Mesodermal cell (in vitro differentiated cells): ENCODE data around the gene CRISP3.
"Not testable (repeated sequence)": the region's sequence is repeated elsewhere in the genome, so short reads cannot be mapped to it uniquely, and the experiment has no call there.

Experiments
- H3K27ac ChIP-seq: 2 replicates; pipeline ENCODE4 v1.7.0; 2013; ENCODE audit warnings: mild to moderate bottlenecking, low read depth, low read length, moderate library complexity; ENCODE audit not compliant: severe bottlenecking
- H3K36me3 ChIP-seq: 2 replicates; pipeline ENCODE4 v1.7.1; 2013; ENCODE audit warnings: mild to moderate bottlenecking, low read length, moderate library complexity; ENCODE audit not compliant: control insufficient read depth, insufficient read depth
- H3K4me1 ChIP-seq: one replicate; pipeline ENCODE4 v1.7.1; 2013; ENCODE audit warnings: mild to moderate bottlenecking, low read length; ENCODE audit not compliant: insufficient read depth, control insufficient read depth, poor library complexity, severe bottlenecking
- H3K4me3 ChIP-seq: 2 replicates; pipeline ENCODE4 v1.7.0; 2013; ENCODE audit warnings: low read length, control low read depth, mild to moderate bottlenecking; ENCODE audit not compliant: insufficient read depth, poor library complexity, severe bottlenecking; ENCODE audit errors: extremely low read depth
- H3K9me3 ChIP-seq: 2 replicates; pipeline ENCODE4 v1.7.1; 2013; ENCODE audit warnings: mild to moderate bottlenecking, low read length, moderate library complexity; ENCODE audit not compliant: control insufficient read depth
- WGBS, 2 experiments: methylation state at CpG; one replicate each; pipeline ENCODE4 v1.1.5; 2013; ENCODE audit warnings: missing lambda C conversion rate in 2 of 2; ENCODE audit not compliant: insufficient coverage in 2 of 2; 5-methylcytosine and 5-hydroxymethylcytosine counted together

CRISP3 gene

GRCh38 chr6:49743429-49743828 is 759 bp downstream of the CRISP3 start:
- H3K4me3 ChIP-seq, result no peak overlapping the region

DNA sequence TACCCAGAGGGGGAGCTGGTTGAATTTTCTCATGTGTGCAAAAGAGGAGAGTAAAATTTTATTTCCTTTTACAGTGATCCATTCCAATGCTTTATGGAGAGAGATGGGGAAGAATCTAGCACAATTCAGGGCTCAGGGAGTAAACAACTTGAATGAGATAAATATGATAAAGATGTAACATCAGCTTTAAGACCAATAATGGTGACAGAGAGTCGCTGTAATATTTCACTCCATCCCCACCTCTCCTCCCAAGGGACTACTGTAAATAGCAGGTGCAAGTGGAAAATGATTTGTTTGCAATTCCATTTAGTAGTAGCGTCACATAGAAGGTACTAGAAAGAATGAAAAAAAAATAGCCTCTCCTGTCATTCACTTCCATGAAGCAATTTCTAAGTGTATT is 4.8 kb downstream of the CRISP3 start:
- H3K36me3 ChIP-seq, result no peaks in the 10 kb centered on the region
- H3K4me1 ChIP-seq, result no peaks in the 10 kb centered on the region
- H3K4me3 ChIP-seq, result no peak overlapping the region
- no peaks in the 10 kb centered on the region for H3K9me3 ChIP-seq
- H3K27ac ChIP-seq, result no peak overlapping the region
- WGBS, 2 experiments, result no CpG with 5 or more reads among the region's 2 CpGs

More at GRCh38 chr6:49743429-49743828, 759 bp downstream of the CRISP3 start:
- no peak overlapping the region for H3K27ac ChIP-seq
- H3K9me3 ChIP-seq, result no peaks in the 10 kb centered on the region
- H3K4me1 ChIP-seq, result no peaks in the 10 kb centered on the region
- no CpG with 5 or more reads among the region's 4 CpGs for whole genome bisulfite sequencing, 2 experiments
- no peaks in the 10 kb centered on the region for H3K36me3 ChIP-seq

- Histone ChIP-seq H3K27ac (no peak overlapping the region), H3K4me1 (no peaks in the 10 kb centered on the region), H3K36me3 (no peaks in the 10 kb centered on the region), H3K9me3 (no peaks in the 10 kb centered on the region), H3K4me3 (no peak overlapping the region)
- WGBS, 2 experiments, result no CpG with 5 or more reads among the region's 4 CpGs
These were observed 8.1 kb downstream of the CRISP3 start for GRCh38 chr6:49736017-49736508.

GRCh38 chr6:49733680-49734079 is 10.5 kb downstream of the CRISP3 start:
- Histone ChIP-seq H3K9me3 (no peaks in the 10 kb centered on the region), H3K4me1 (no peaks in the 10 kb centered on the region), H3K27ac (no peak overlapping the region), H3K36me3 (no peaks in the 10 kb centered on the region), H3K4me3 (no peak overlapping the region)
- WGBS, 2 experiments, result 80% methylated on average over 1 to 2 of the region's 2 CpGs

DNA sequence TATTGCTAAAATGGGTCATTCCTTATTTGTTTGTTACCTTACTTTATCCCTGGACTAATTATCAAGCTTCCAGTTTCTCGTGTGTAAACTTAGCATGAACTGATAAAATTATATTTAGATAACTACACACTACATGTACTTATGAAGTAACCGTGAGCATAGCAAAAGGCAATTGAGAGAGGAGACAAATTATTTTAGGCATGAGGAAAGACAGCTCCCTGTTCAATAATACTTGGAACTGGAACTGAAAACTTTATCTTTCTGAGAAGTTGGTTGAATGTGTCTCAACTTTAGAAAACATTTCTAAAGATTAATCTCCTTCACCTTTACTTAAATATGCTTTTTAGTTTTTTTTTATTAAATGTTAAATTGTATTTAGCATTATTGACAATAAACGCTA is 11.4 kb downstream of the CRISP3 start:
- WGBS, 2 experiments, result no CpG with 5 or more reads among the region's 3 CpGs
- H3K9me3 ChIP-seq, result no peaks in the 10 kb centered on the region
- no peak overlapping the region for H3K4me3 ChIP-seq
- no peaks in the 10 kb centered on the region for H3K4me1 ChIP-seq
- H3K36me3 ChIP-seq, result no peaks in the 10 kb centered on the region
- no peak overlapping the region for H3K27ac ChIP-seq

DNA sequence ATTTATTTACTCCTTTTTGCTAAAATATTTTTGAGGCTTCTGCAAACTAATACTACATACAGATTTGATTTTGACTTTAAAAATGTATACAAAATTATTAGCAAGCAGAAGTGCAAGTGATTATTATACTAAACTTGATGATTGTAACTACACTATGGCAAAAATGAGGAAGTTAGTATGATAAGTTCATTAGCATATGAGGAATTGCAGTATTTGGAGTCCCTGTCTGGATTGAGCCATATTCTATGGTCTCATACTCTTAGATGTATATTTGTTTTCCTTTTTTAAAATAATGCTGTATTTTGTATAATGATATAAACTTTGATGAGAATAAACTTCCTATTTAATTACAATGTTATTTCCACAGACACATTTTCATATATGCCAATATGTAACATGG is 13.9 kb downstream of the CRISP3 start:
- H3K4me1 ChIP-seq, result no peaks in the 10 kb centered on the region
- H3K4me3 ChIP-seq, result no peak overlapping the region
- no peaks in the 10 kb centered on the region for H3K9me3 ChIP-seq
- no peaks in the 10 kb centered on the region for H3K36me3 ChIP-seq
- no peak overlapping the region for H3K27ac ChIP-seq

DNA sequence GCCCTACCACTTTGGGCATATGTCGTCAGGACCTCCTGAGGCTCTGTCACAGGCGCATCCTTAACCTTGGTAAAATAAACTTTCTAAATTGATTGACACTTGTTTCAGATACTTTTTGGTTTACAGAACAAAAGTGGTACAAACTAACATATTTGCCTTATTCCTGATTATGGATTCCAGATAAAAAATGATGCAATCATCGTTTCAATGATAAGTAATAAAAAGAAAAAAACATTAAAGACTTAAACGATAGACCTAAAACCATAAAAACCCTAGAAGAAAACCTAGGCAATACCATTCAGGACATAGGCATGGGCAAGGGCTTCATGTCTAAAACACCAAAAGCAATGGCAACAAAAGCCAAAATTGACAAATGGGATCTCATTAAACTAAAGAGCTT is 20.3 kb downstream of the CRISP3 start:
- H3K4me3 ChIP-seq, result not testable (repeated sequence)

GRCh38 chr6:49721297-49721696 is 22.9 kb downstream of the CRISP3 start:
- Histone ChIP-seq H3K4me1 (no peaks in the 10 kb centered on the region), H3K4me3 (no peak overlapping the region)
- 67 to 71% methylated on average over 1 of the region's 2 CpGs for WGBS, 2 experiments

More for the DNA sequence above, 20.3 kb downstream of the CRISP3 start:
- not testable (repeated sequence) for H3K36me3 ChIP-seq, H3K4me1 ChIP-seq, H3K9me3 ChIP-seq, H3K27ac ChIP-seq
- 60% methylated on average over 2 of the region's 4 CpGs; no CpG with 5 or more reads in 1 of the 2 experiments for WGBS, 2 experiments

GRCh38 chr6:49720372-49720771 is 23.8 kb downstream of the CRISP3 start:
- 73 to 88% methylated on average over 4 of the region's 7 CpGs for WGBS, 2 experiments
- Histone ChIP-seq H3K4me3 (no peak overlapping the region), H3K4me1 (no peaks in the 10 kb centered on the region), H3K27ac (no peak overlapping the region), H3K36me3 (no peaks in the 10 kb centered on the region), H3K9me3 (peaks cover 8% of the 10 kb centered on the region)

More at GRCh38 chr6:49721297-49721696, 22.9 kb downstream of the CRISP3 start:
- H3K9me3 ChIP-seq, result peaks cover 8% of the 10 kb centered on the region
- no peak overlapping the region for H3K27ac ChIP-seq
- no peaks in the 10 kb centered on the region for H3K36me3 ChIP-seq

GRCh38 chr6:49713346-49713745 is 30.8 kb downstream of the CRISP3 start, which contains the start of gene CRISP2:
CRISP2 (minus strand) TSS chr6:49713543; CDS start chr6:49709196, 4,347 bp downstream.
- Histone ChIP-seq H3K36me3 (no peaks in the 10 kb centered on the region), H3K4me1 (no peaks in the 10 kb centered on the region), H3K27ac (no peak within 1 kb of the TSS), H3K9me3 (no peaks in the 10 kb centered on the region), H3K4me3 (no peak within 1 kb of the TSS)
- WGBS, 2 experiments, result 92 to 94% methylated on average over 23 to 26 of the region's 26 CpGs

- H3K36me3 ChIP-seq, result no peaks in the 10 kb centered on the region
- H3K4me3 ChIP-seq, result no peak overlapping the region
- no peak overlapping the region for H3K27ac ChIP-seq
- peaks cover 7% of the 10 kb centered on the region for H3K9me3 ChIP-seq
- no peaks in the 10 kb centered on the region for H3K4me1 ChIP-seq
These were observed 45.7 kb downstream of the CRISP3 start for GRCh38 chr6:49698478-49698877.
